Urinary bladder (tissue), 4 donors: ENCODE results near the gene PTPN7. TPM values are rescaled to one million over a fixed set of nuclear protein-coding genes. Genes with fewer than 3 reads are reported as not detected.
"Not testable (repeated sequence)": the region's sequence is repeated elsewhere in the genome, so short reads cannot be mapped to it uniquely, and the experiment has no call there.

Experiments used
- DNase-seq: peaks from one replicate; pipeline ENCODE4 v3.0.0-alpha.2; 2015; ENCODE audit errors: extremely low spot score
- H3K27ac ChIP-seq: one replicate; pipeline ENCODE4 v1.5.1; 2013; ENCODE audit warnings: low read depth, mild to moderate bottlenecking, moderate library complexity
- H3K36me3 ChIP-seq: one replicate; pipeline ENCODE4 v1.6.1; 2013; ENCODE audit warnings: mild to moderate bottlenecking, moderate library complexity; ENCODE audit not compliant: insufficient read depth
- H3K4me1 ChIP-seq: one replicate; pipeline ENCODE4 v1.6.1; 2013; ENCODE audit warnings: mild to moderate bottlenecking, moderate library complexity; ENCODE audit not compliant: insufficient read depth
- H3K4me3 ChIP-seq: one replicate; pipeline ENCODE4 v1.5.1; 2013; ENCODE audit warnings: low read depth, low read length
- WGBS: extraction: QIAGEN DNeasy Blood & Tissue Kit; methylation state at CpG from one replicate; pipeline ENCODE4 v1.1.7; 2013; 5-methylcytosine and 5-hydroxymethylcytosine counted together
- polyA plus RNA-seq: library from polyadenylated mRNA; stranded (reverse); fragments of 200-250 nt; gene quantifications from one replicate; pipeline ENCODE4 v1.2.3, GENCODE V29; 2013
- total RNA-seq: library from RNA; depleted of rRNA; stranded (reverse); fragments of >200 nt; gene quantifications from one replicate; pipeline ENCODE4 v1.2.3, GENCODE V29; 2014
- donor health status: healthy with polysubstance abuse.
- donor health status: healthy.

Gene PTPN7
- total and polyA plus RNA-seq, 2 donors: 1.2 TPM

DNA sequence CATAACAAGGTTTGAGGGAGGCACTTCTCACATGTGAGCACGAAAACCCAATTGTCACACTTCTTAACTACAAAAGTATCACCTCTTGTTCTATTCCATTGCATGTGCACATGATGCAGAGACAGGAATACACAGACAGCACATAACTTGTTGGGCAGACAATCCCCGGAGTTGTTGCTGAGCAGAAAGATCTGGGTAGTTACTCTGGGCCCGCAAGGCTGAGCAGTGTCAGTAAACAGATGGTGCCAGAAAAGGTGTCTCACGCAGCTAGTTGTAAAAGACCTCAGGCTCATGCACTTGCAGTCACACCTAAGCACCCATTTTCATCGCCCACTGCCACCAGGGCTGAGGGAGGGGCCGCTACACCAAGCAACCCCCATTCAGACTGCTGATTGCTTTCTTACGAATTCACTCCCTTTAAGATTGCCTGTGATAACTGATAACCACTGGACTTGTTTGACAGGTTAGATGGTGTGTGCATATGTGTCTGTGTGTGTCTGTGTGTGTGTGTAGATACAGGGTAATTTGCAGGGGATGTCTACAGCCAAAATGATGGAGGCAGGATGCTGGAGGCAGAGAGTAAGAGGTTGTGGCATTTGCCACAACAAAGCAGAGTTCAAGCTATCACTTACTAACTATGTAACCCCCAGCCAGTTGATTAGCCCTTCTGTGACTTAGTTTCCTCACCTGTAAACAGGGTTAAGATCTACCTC is 37.4 kb upstream of the PTPN7 start:
- Histone ChIP-seq H3K36me3 (no peaks in the 10 kb centered on the region), H3K27ac (no peak overlapping the region), H3K4me1 (no peaks in the 10 kb centered on the region), H3K4me3 (no peak overlapping the region)
- DNase-seq: no peak
- WGBS: 74% methylated on average over 7 of the region's 7 CpGs

DNA sequence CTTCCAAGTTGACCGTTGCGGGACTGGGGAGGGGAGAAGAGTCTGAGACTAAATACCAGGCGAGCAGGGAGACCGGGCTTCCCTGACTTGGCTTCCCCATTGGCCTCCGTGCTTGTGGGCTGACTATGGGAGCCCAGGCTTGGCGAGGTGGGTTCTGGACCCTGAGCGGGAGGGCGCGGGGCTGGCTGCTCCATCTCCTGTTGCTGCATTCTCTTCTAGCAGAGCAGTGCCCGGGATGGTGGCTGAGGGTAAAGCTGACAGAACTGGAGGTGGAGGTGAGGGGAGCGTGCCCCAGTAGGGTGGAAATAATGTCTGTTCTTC is 33.9 kb upstream of the PTPN7 start:
- Histone ChIP-seq H3K27ac (no peak overlapping the region), H3K4me1 (no peaks in the 10 kb centered on the region), H3K4me3 (no peak overlapping the region), H3K36me3 (no peaks in the 10 kb centered on the region)
- 60% methylated on average over 11 of the region's 11 CpGs for WGBS
- DNase-seq: no peak

DNA sequence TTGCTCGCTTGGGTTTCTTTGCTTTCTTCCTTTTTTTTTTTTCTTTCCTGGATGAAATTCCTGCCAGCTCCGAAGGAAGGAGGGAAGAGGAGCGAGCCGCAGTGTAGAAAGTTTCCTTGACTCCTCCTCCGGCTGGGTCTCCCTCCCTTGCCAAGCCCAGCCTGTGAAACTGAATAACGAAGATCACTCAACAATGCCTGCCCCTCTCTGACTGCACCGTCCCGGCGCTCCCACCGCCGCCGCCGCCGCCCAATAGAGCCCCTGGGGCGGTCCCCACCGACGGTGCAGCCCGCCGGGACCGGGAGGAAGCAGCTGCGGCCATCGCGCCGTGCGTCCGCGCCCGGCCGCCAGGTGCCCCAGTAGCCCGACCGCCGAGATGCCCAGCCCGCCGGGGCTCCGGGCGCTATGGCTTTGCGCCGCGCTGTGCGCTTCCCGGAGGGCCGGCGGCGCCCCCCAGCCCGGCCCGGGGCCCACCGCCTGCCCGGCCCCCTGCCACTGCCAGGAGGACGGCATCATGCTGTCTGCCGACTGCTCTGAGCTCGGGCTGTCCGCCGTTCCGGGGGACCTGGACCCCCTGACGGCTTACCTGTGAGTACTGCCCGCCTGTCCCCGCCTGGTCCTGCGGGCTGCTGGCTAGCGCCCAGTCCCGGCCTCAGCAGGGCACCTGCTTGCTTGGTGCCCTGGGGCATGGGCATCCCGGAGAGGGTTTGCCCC is 33.4 kb upstream of the PTPN7 start, which contains the start of gene LGR6:
LGR6 (plus strand) TSS at position 186 of the 714 bp plus-strand sequence; CDS start at position 377, 191 bp downstream.
- no peak within 1 kb of the TSS for H3K27ac ChIP-seq
- WGBS: 4% methylated on average over 60 of the region's 61 CpGs
- no peak within 1 kb of the TSS for H3K4me3 ChIP-seq
- no peaks in the 10 kb centered on the region for H3K36me3 ChIP-seq
- DNase-seq: no peak
- H3K4me1 ChIP-seq: no peaks in the 10 kb centered on the region

DNA sequence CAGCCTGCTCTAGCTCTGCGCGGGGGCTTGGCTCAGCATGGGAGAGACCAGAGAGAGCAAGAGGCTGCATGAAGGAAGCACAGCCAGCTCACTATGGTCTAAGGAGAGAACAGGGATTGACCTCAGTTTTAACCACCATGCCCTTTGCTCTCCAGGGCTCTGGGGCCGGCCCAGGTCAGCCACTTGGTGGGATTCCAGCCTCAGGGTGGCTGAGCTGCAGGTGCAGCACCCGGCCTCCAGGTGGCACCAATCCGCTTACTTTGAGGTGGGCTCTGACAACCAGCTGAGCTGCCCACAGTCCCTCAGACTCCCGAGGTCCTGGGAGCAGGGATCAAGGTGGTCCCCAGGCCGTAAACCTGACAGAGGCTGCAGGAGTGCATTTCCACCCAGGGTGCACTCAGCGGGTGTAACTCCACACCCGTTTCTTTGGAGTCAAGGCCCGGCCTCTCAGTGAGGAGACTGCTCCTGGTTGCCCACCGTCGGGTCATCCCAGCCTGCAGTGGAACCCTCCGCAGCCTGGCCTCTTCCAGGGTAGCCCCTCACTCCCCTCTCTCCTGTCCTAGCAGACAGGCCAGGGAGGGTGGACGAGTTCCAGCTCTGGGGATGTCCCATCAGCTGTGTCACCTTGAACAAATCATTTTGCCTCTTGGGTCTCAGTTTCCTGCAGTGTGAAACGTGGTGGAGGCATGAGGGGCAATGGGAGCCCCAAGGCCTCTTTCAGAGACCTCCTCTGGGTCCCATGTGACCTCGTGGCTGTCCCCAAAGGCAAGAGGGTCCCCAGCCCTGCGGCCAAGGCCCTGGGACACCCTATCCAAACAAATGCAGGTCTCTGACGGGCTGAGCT is 32.6 kb upstream of the PTPN7 start:
- no peaks in the 10 kb centered on the region for H3K4me1 ChIP-seq
- DNase-seq: no peak
- H3K36me3 ChIP-seq: no peaks in the 10 kb centered on the region
- WGBS: 32% methylated on average over 18 of the region's 18 CpGs
- no peak overlapping the region for H3K27ac ChIP-seq
- no peak overlapping the region for H3K4me3 ChIP-seq

DNA sequence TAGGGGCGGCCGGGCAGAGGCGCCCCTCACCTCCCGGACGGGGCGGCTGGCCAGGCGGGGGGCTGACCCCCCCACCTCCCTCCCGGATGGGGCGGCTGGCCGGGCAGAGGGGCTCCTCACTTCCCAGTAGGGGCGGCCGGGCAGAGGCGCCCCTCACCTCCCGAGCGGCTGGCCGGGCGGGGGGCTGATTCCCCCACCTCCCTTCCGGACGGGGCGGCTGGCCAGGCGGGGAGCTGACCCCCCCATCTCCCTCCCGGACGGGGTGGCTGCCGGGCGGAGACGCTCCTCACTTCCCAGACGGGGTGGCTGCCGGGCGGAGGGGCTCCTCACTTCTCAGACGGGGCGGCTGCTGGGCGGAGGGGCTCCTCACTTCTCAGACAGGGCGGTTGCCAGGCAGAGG is 31.0 kb upstream of the PTPN7 start:
- H3K36me3 ChIP-seq, H3K4me3 ChIP-seq, H3K27ac ChIP-seq, DNase-seq, H3K4me1 ChIP-seq: not testable (repeated sequence)
- 88% methylated on average over 14 of the region's 33 CpGs for WGBS

DNA sequence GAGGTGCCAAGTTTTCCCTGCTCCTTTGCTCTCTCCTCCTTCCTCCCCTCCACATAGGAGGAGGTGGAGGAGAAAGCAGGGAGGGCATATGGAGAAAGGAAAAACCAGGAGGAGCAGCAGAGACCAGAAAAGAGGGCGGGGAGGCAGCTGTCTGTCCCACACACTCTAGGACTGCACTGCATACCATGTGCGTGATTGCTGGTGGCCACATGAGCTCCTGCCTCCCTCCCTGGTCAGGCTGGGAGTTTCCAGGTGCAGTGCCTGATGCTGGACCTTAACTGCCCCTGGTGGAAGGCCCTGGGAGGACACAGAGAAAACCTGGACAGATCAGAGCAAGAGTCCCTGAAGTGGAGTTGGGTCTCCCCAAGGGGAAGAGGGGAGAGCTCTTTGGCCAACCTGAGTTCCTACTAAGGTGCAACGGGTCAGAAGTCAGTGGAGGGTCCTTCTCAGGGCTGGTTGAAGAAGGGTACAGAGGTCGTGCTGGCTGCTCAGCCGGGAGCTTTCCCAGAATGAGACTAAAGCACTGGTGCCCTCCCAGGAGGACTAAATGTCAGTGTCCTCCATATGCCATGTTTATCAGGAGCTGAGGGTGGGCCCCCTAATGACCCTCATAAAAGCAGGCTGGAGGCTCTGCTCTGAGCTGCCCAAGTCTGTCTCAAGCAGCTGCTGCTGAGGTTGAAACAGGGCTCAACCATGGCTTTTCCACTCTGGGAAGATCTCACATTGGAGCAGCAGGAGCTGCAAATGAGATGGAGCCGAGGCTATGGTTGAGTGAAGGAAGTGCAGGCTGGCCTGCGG is 29.7 kb upstream of the PTPN7 start:
- H3K4me1 ChIP-seq: no peaks in the 10 kb centered on the region
- no peak for DNase-seq
- H3K36me3 ChIP-seq: no peaks in the 10 kb centered on the region
- no peak overlapping the region for H3K4me3 ChIP-seq
- 78% methylated on average over 7 of the region's 7 CpGs for WGBS
- H3K27ac ChIP-seq: no peak overlapping the region

DNA sequence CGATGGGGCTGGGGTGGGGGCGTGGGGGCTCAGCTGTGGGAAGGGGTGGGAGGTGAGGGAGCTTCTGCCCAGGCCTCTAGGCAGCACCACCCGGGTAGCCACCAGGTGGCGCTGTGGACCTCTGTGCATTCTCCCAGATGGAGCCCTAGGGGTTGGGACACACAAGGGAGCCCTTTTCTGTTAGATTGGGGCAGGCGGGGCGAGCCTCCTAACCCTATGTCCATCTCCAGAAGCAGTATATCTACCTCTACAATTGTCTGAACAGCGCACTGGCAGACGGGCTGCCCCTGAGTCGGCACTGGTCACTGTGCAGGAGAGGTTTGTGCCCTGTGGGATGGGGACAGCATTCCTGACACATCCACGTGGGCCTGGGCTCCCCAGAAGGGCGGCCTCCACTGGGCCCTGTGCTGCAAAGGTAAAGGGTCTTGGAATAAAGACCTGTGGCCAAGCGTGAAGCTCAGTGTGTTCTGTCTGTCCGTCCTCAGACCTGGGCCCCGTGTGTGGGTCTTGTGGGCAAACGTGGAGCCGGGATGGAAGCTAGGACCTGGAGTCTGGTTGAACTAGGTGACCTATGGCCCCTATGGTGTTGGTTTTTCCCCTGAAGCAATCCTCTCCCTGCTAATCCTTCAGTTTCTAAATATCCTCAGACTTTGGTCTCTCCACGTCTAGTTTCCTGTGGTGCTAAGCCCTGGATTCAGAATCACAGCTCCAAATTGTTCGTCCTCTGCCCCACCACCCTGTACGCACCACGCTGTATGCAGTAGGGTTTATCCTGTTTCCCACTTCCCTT is 28.8 kb upstream of the PTPN7 start:
- DNase-seq: no peak
- Histone ChIP-seq H3K4me1 (no peaks in the 10 kb centered on the region), H3K4me3 (no peak overlapping the region), H3K27ac (no peak overlapping the region), H3K36me3 (no peaks in the 10 kb centered on the region)
- 56% methylated on average over 20 of the region's 20 CpGs for WGBS

DNA sequence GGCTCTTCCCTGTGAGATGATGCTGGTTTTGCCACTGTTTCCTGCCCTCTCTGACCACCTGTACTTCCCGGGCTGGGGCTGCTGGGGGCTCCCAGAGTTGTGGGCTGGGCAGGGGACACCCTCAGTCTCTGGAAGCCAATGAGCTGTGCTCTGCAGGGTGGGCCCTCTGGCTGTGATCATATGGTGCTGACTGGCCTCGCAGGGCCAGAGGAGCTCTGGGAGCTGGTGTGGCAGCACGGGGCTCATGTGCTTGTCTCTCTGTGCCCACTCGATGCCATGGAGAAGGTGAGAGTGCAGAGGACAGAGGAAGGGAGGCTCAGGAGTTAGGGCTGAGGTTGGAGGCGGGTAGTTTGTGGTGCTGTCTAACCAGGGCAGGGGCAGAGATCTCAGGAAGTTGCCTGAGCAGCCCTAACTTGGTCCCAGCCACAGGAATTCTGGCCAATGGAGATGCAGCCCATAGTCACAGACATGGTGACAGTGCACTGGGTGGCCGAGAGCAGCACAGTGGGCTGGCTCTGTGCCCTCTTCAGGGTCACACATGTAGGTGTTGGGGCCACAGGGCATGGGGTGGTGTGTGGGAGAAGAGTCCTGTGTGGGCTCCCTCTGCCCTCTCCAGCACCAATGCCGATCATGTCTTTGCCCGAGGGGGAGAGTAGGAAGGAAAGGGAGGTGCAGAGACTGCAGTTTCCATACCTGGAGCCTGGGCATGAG is 27.4 kb upstream of the PTPN7 start:
- H3K36me3 ChIP-seq: no peaks in the 10 kb centered on the region
- H3K27ac ChIP-seq: no peak overlapping the region
- WGBS: 80% methylated on average over 8 of the region's 8 CpGs
- DNase-seq: no peak
- H3K4me1 ChIP-seq: no peaks in the 10 kb centered on the region
- no peak overlapping the region for H3K4me3 ChIP-seq

DNA sequence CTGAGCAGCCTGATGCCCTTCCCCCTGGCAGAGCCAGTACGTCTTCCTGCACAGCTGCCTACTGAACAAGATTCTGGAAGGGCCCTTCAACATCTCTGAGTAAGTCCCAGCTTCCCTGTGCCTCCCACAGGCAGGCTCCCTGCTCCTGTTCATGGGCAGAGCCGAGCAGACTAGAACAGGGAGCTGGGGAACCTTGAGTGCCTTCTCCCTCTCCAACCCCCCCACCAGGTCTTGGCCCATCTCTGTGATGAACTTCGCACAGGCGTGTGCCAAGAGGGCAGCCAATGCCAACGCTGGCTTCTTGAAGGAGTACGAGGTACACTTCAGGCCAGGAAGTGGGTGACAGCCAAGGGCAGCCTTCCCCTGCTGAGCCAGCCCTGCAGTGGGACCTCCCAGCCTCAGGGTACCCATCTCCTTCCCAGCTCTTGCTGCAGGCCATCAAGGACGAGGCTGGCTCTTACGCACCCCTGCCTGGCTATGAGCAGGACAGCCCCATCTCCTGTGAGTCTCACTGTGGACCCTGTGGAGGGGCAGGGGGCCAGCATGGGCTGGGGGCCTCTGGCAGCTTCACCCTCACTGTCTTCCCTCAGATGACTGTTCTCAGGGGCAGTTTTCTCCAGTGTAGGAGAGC is 26.8 kb upstream of the PTPN7 start:
- no peak for DNase-seq
- 75% methylated on average over 8 of the region's 8 CpGs for WGBS
- no peak overlapping the region for H3K4me3 ChIP-seq
- H3K36me3 ChIP-seq: no peaks in the 10 kb centered on the region
- H3K4me1 ChIP-seq: no peaks in the 10 kb centered on the region
- H3K27ac ChIP-seq: no peak overlapping the region

DNA sequence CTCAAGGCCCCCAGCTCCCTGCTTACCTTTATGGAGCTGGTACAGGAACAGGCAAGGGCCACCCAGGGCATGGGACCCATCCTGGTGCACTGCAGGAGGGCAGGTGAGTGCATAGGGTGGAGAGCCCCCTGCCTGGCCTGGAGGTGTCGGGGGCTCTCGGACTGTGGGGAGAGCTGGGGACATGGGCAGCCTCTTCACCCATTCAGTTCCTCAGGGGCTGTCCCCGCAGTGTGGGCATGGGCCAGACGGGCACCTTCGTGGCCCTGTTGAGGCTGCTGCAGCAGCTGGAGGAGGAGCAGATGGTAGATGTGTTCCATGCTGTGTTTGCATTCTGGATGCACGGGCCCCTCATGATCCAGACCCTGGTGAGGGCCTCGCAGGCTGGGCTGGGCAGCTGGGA is 25.9 kb upstream of the PTPN7 start:
- H3K4me3 ChIP-seq: no peak overlapping the region
- H3K27ac ChIP-seq: no peak overlapping the region
- 84% methylated on average over 7 of the region's 7 CpGs for WGBS
- no peaks in the 10 kb centered on the region for H3K4me1 ChIP-seq
- no peak for DNase-seq
- no peaks in the 10 kb centered on the region for H3K36me3 ChIP-seq

DNA sequence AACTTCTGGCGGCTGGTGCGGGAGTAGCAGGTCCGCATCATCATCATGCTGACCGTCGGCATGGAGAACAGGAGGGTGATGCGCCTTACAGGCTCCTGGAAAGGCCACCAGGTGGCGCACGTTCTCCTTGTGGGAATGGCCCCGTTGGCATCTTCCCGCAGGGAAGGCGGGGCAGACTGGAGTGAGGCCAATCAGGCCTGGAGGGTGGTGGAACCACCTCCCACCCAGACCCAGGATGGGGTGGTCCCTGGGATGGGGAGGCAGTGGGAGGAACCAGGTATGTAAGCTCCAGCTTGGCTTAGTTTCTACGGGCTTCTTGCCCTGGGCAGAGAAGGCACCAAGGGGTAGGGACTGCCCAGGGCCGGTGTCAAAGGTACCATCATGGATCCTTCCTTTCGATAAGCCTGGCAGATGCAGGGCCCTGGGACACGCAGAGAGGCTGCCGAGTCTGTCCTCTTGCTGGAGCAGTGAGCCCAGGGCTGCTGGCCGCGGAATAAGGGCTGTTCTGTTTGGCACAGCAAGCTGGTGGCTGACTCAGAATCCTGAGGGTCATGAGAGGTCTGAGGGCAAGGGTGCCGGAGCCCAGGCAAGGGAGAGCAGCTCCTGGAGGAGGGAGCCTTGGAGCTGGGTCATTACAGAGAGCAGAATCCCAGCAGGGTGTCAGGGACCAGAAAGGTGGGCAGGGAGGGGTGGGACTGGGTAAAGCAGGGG is 24.5 kb upstream of the PTPN7 start:
- H3K27ac ChIP-seq: no peak overlapping the region
- H3K36me3 ChIP-seq: no peaks in the 10 kb centered on the region
- 17% methylated on average over 19 of the region's 19 CpGs for WGBS
- no peak for DNase-seq
- H3K4me1 ChIP-seq: no peaks in the 10 kb centered on the region
- no peak overlapping the region for H3K4me3 ChIP-seq
